DMS53 treated with DMSO at 0.1 percent for 48 hours (cell line): Measurements from ENCODE around the gene ZP3.
"Not testable (repeated sequence)": the region's sequence is repeated elsewhere in the genome, so short reads cannot be mapped to it uniquely, and the experiment has no call there.

Source experiments
- DNase-seq: peaks from one replicate; lab custom pipeline; 2025; ENCODE audit not compliant: unreplicated experiment; lab: John Stamatoyannopoulos, UW

Gene ZP3

GRCh38 chr7:76403780-76404494 lies 20.8 kb upstream of the ZP3 start:
- no peak for DNase-seq

- no peak for DNase-seq
Measured at GRCh38 chr7:76405738-76406137, 19.0 kb upstream of the ZP3 start.

GRCh38 chr7:76407718-76408117 lies 17.0 kb upstream of the ZP3 start:
- DNase-seq: no peak

GRCh38 chr7:76408121-76408560 lies 16.6 kb upstream of the ZP3 start:
- no peak for DNase-seq

- DNase-seq: no peak
Measured at GRCh38 chr7:76409537-76409936, 15.2 kb upstream of the ZP3 start, which contains the start of gene SSC4D. SSC4D (minus strand) TSS chr7:76409697; CDS start chr7:76404439, 5,258 bp downstream.

- DNase-seq: no peak
Measured at GRCh38 chr7:76411626-76412025, 13.1 kb upstream of the ZP3 start.

GRCh38 chr7:76412249-76412648 lies 12.5 kb upstream of the ZP3 start:
- no peak for DNase-seq

GRCh38 chr7:76417654-76418310 lies 7.0 kb upstream of the ZP3 start:
- not testable (repeated sequence) for DNase-seq

GRCh38 chr7:76421097-76421496 lies 3.7 kb upstream of the ZP3 start:
- DNase-seq: not testable (repeated sequence)

- no peak for DNase-seq
Measured at GRCh38 chr7:76423666-76424412, 911 bp upstream of the ZP3 start.

- no peak for DNase-seq
Measured at GRCh38 chr7:76425156-76425555, 406 bp downstream of the ZP3 start.

- not testable (repeated sequence) for DNase-seq
Measured at GRCh38 chr7:76425558-76425957, 808 bp downstream of the ZP3 start.

- DNase-seq: no peak
Measured at GRCh38 chr7:76426246-76426645, 1.5 kb downstream of the ZP3 start.

- DNase-seq: no peak
Measured at GRCh38 chr7:76427635-76428034, 2.9 kb downstream of the ZP3 start.

GRCh38 chr7:76428149-76428823 lies 3.5 kb downstream of the ZP3 start:
- no peak for DNase-seq

GRCh38 chr7:76428868-76429805 lies 4.4 kb downstream of the ZP3 start:
- no peak for DNase-seq

GRCh38 chr7:76430211-76430610 lies 5.5 kb downstream of the ZP3 start:
- no peak for DNase-seq

- DNase-seq: no peak
Measured at GRCh38 chr7:76430836-76431235, 6.1 kb downstream of the ZP3 start.

- peak; percentile 86 for DNase-seq
Measured at GRCh38 chr7:76437873-76438272, 13.1 kb downstream of the ZP3 start.
